HG03575 (cell line): ENCODE data around the gene PRR3.

ENCODE experiments used
- ATAC-seq: cut with Tn5 transposase; IDR thresholded peaks from one replicate; pipeline ENCODE4 v1.9.1; 2021; ENCODE audit not compliant: unreplicated experiment, insufficient number of reproducible peaks, low FRiP score; ENCODE audit errors: extremely low read depth

PRR3 gene

GRCh38 chr6:30530014-30530413, 27.1 kb upstream of the PRR3 start:
- ATAC-seq: no peak

- ATAC-seq: no peak
Observed at GRCh38 chr6:30533460-30534294, 23.4 kb upstream of the PRR3 start.

- ATAC-seq: no peak
Observed at GRCh38 chr6:30537931-30538330, 19.2 kb upstream of the PRR3 start.

DNA sequence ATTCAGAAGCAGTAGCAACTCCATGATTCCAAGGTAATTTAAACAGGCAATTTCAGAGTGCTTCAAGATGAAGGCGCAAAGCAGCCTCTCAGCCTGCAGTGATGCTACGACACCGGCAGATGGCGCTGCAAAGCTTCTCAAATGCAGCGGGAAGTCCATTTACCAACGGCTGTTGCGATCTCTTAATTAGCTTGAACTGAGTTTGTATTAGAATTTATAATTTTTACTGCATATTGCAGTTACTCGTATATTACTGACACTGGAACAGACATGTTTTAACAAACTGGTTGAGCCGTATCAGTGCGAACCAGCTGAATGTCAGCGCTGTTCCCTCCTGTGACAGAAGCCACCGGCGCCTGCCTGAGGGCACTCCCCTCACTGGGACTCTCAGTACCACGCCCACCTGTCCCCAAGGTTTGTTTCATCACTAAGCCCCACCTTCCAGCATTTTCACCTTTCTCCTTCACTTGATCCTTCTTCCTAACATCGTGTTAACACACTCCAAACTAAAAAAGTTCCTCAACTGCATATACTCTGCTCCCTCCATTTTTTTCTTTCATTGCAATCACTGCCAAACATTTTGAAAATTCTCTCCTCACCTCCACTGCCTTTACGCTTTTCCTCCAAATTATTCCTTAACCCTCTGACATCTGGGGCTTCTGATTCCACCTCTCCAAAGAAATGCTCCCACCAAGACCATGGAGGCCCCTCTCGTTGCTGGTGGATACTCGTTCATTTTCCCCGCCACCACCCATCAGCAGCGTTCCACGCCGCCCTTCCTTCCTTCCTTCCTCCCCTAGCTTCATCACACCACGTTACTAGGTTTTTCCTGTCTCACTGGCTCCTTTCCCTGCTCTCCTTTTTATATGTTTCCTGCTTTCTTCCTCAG, 15.3 kb upstream of the PRR3 start:
- ATAC-seq: no peak

DNA sequence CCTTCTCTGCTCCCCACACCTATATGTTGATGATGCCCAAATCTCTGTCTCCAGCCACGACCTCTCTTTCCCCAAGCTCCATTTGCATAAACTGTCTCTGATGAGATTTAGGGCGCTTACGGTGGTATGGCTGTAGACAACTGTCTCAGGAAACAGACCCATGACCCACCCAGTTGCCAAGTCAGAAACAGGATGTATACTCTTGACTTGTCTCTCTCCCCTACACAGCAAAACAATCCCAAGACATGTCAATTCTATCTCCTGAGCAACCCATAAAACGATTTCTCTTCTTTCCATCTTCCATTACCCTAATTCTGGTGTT, 14.7 kb upstream of the PRR3 start:
- ATAC-seq: no peak

GRCh38 chr6:30542915-30543314, 14.2 kb upstream of the PRR3 start:
- no peak for ATAC-seq

- ATAC-seq: no peak
Observed at GRCh38 chr6:30543821-30544220, 13.3 kb upstream of the PRR3 start.

- ATAC-seq: no peak
Observed at GRCh38 chr6:30544666-30545272, 12.3 kb upstream of the PRR3 start.

DNA sequence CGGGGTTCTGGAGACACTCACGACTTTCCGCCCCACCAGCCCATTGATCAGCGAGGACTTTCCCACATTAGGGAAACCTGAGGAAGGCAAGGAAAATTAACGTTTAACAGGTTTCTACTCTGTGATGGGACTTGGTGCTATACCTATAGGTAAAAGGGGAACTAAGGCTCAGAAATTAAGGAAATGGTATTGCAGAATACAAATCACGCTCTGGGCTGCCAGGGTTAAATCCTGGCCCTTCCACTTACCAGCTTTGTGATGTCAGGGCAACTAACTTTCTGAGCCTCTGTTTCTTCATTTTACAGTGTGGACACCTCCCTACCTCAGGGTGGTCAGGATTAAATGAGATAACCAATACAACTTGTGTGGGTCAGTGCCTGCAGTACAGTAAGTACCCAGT, 9.6 kb upstream of the PRR3 start:
- no peak for ATAC-seq

GRCh38 chr6:30548375-30548774, 8.7 kb upstream of the PRR3 start:
- ATAC-seq: no peak

GRCh38 chr6:30554404-30554803, 2.7 kb upstream of the PRR3 start:
- ATAC-seq: no peak

DNA sequence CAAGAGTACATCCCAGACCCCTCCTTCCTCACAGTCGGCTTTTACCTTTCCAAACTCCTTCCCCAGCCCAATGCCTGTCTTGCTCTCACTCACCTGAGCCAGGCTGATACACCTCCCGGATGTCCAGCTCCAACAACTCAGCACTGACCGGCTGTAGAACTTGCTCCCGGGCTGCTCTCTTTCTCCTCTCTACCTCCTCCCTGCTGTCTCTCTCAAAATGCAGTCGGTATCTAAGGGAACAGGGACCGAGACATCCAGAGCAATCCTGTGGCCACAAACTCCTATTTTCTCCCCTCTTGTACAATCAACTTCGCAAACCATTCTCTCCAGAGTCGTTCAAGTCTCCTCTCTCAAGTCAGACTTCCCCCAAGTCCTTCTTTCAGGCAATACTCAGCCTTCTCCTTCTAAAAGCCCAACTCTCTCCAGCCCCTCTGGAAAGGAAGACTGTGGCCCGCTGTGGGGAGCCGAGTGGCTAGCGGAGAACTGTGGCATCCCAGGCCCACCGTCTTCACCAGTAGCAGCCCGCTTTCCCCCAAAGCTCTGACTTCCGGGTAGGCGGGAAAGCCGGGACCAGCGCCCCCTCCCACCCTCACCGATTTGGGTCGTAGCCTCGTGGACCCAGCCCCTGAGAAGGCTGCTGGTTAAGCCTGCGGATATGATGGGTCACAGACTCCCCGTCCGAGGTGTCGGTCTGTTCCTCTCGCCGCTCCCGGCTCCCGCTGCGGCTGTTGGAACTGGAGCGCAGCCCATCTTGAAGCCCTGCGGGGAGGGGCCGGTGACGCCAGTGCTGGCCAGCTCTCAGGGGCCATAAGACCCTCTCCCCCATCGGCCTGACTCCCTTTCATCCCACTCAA, 1.9 kb upstream of the PRR3 start:
- no peak for ATAC-seq

GRCh38 chr6:30555816-30556065, 1.4 kb upstream of the PRR3 start:
- ATAC-seq: no peak

- no peak for ATAC-seq
Observed at GRCh38 chr6:30556066-30556905, 809 bp upstream of the PRR3 start, which contains the start of gene GNL1. Gene GNL1 (minus strand): TSS chr6:30556489. CDS start chr6:30556203, 286 bp downstream.

DNA sequence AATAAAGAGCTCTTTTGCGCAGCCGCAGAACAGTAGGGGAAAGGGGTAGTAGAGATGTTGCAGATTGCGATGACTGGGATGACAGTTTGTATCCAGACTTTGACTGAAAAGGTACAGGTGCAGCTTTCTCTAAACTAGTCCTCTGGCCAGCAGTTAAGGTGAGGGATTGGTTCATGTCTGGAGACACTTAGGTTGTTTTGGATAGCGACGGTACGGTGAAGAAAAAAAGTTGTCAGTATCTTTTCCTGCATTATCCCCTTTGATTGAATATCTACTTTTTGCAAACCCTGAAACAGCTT, 537 bp downstream of the PRR3 start:
- no peak for ATAC-seq

- no peak for ATAC-seq
Observed at GRCh38 chr6:30560930-30561329, 3.8 kb downstream of the PRR3 start.

GRCh38 chr6:30562470-30563425, 5.7 kb downstream of the PRR3 start:
- ATAC-seq: no peak

- ATAC-seq: no peak
Observed at GRCh38 chr6:30564114-30564513, 7.0 kb downstream of the PRR3 start.
